Lung (tissue), 12 donors: ENCODE measurements around the gene YAP1. TPM values are rescaled to one million over a fixed set of nuclear protein-coding genes. Genes with fewer than 3 reads are reported as not detected.

Experiments used
- ATAC-seq: fragments of 200-7000 bp; cut with Tn5 transposase; one replicate; pipeline ENCODE4 v1.9.1; 2020; ENCODE audit warnings: moderate number of reproducible peaks; ENCODE audit not compliant: insufficient read depth, low FRiP score
- DNase-seq, 3 donors: peaks; one replicate each; pipeline ENCODE4 v3.0.0-alpha.2; 2013 to 2017
- H3K27ac ChIP-seq, 2 donors: one replicate each; pipeline ENCODE4 v1.5.1; 2013; ENCODE audit warnings: mild to moderate bottlenecking in 2 of 2, moderate library complexity in 2 of 2, control low read depth in 1 of 2, inconsistent platforms in 1 of 2, low read depth in 1 of 2, low read length in 1 of 2
- H3K27me3 ChIP-seq, 3 donors: one replicate each; pipeline ENCODE4 v1.5.1; 2013; ENCODE audit warnings: low read length in 2 of 3; ENCODE audit not compliant: control insufficient read depth in 3 of 3, insufficient read depth in 3 of 3
- H3K36me3 ChIP-seq, 4 donors: one replicate each; pipeline ENCODE4 v1.5.1; 2013; ENCODE audit warnings: low read length in 4 of 4, mild to moderate bottlenecking in 1 of 4, moderate library complexity in 1 of 4; ENCODE audit not compliant: control insufficient read depth in 4 of 4, insufficient read depth in 4 of 4
- H3K4me1 ChIP-seq, 5 donors: one replicate each; pipeline ENCODE4 v1.5.1; 2013; ENCODE audit warnings: low read length in 5 of 5, mild to moderate bottlenecking in 2 of 5, moderate library complexity in 1 of 5; ENCODE audit not compliant: control insufficient read depth in 5 of 5, insufficient read depth in 5 of 5
- H3K4me3 ChIP-seq: one replicate; pipeline ENCODE4 v1.5.1; 2013; ENCODE audit warnings: mild to moderate bottlenecking, control low read depth, moderate library complexity
- H3K9ac ChIP-seq, 2 donors: one replicate each; pipeline ENCODE4 v1.5.1; 2013; ENCODE audit warnings: low read length in 2 of 2, control low read depth in 1 of 2; ENCODE audit not compliant: insufficient read depth in 1 of 2
- H3K9me3 ChIP-seq, 4 donors: one replicate each; pipeline ENCODE4 v1.5.1; 2013; ENCODE audit warnings: low read length in 3 of 4, mild to moderate bottlenecking in 1 of 4, moderate library complexity in 1 of 4; ENCODE audit not compliant: control insufficient read depth in 4 of 4, insufficient read depth in 3 of 4
- CTCF ChIP-seq: IDR thresholded peaks from 2 replicates; pipeline ENCODE4 v1.5.1; 2012; ENCODE audit warnings: mild to moderate bottlenecking; ENCODE audit errors: control extremely low read depth, extremely low read depth
- WGBS, 2 donors: extraction: QIAGEN DNeasy Blood & Tissue Kit; methylation state at CpG; one replicate each; pipeline ENCODE4 v1.1.7; 2013; 5-methylcytosine and 5-hydroxymethylcytosine counted together
- polyA plus RNA-seq, 2 donors: library from polyadenylated mRNA; stranded (reverse); fragments of 200-250 nt; gene quantifications; one replicate each; pipeline ENCODE4 v1.2.1, GENCODE V29; 2013
- total RNA-seq, 2 donors: library from RNA; depleted of rRNA in 1 of 2; stranded (reverse); fragments of >200 nt in 1 of 2; gene quantifications; one replicate each; pipeline ENCODE4 v1.2.1, GENCODE V29; 2014 to 2021
- donor health status: control.
- donor health status: control.
- donor health status: Bipolar disorder and iron deficiency.
- donor health status: healthy.
- donor health status: DM: yes; HTN: yes; CAD: no.

Gene YAP1
- total and polyA plus RNA-seq, 4 donors: 29.5 to 257 (median 80.4) TPM

DNA sequence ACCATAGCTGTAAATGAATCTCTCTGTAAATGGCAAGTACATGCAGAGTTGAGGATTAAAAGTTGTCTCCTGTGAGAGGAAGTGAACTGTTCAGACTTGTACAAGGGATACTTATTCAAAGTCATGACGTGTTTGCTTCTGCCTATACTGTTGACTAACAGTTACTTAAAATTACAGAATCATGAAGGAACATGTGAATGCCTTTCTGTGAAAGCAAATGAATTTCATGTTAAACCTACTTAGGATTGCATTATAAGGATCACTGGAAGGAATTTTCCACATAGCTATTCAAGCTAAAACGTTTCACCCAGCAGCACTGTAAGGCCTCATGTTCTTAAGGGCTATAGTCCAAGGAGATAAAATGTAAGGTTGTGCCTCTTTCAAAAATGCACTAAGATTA is 113.6 kb downstream of the YAP1 start:
- Histone ChIP-seq H3K36me3 (peaks cover 4 to 61% (median 11%) of the 10 kb centered on the region in 4 donors), H3K27ac (no peak overlapping the region), H3K9ac (no peak overlapping the region), H3K9me3 (no peaks in the 10 kb centered on the region), H3K27me3 (no peaks in the 10 kb centered on the region), H3K4me3 (no peak overlapping the region), H3K4me1 (peaks cover 0 to 22% (median 15%) of the 10 kb centered on the region in 5 donors)
- DNase-seq (peak in 1 of 3 donors; percentile 26), ATAC-seq (no peak)
- WGBS, 2 donors: 32 to 37% methylated on average over 2 of the region's 2 CpGs
- TF ChIP-seq CTCF: no peak

- ATAC-seq (no peak), DNase-seq (peak; percentile 27 to 73 (median 62))
- no peaks in the 10 kb centered on the region for H3K9me3 ChIP-seq
- no peaks in the 10 kb centered on the region for H3K27me3 ChIP-seq
- WGBS, 2 donors: 61 to 78% methylated on average over 4 of the region's 4 CpGs
- H3K36me3 ChIP-seq: peaks cover 8 to 64% (median 11%) of the 10 kb centered on the region in 4 donors
- peaks cover 0 to 32% (median 12%) of the 10 kb centered on the region in 5 donors for H3K4me1 ChIP-seq
- H3K4me3 ChIP-seq: no peak overlapping the region
- H3K9ac ChIP-seq: peak overlapping the region in 1 of 2 donors; percentile 30
- no peak for TF ChIP-seq CTCF
- H3K27ac ChIP-seq: no peak overlapping the region
These were observed 115.7 kb downstream of the YAP1 start for GRCh38 chr11:102225689-102226568.

GRCh38 chr11:102226702-102227490 is 116.6 kb downstream of the YAP1 start:
- H3K4me1 ChIP-seq: peaks cover 0 to 32% (median 10%) of the 10 kb centered on the region in 5 donors
- no peak overlapping the region for H3K9ac ChIP-seq
- peak; percentile 59 for ATAC-seq

More at GRCh38 chr11:102226702-102227490, 116.6 kb downstream of the YAP1 start:
- TF ChIP-seq CTCF: no peak
- peaks cover 8 to 63% (median 13%) of the 10 kb centered on the region in 4 donors for H3K36me3 ChIP-seq
- WGBS, 2 donors: 63 to 77% methylated on average over 9 of the region's 9 CpGs
- DNase-seq: peak in 1 of 3 donors; percentile 35
- no peak overlapping the region for H3K27ac ChIP-seq
- no peaks in the 10 kb centered on the region for H3K9me3 ChIP-seq
- no peak overlapping the region for H3K4me3 ChIP-seq
- H3K27me3 ChIP-seq: no peaks in the 10 kb centered on the region
